T1000 (cell line): ENCODE measurements around the gene ADGRF3.
A peak's percentile ranks its signal among the peaks of the same experiment; 100 is the strongest.
"Not testable (repeated sequence)": the region's sequence is repeated elsewhere in the genome, so short reads cannot be mapped to it uniquely, and the experiment has no call there.

Experiments used
- DNase-seq: peaks from one replicate; lab custom pipeline; 2025; ENCODE audit warnings: mixed read lengths; lab: John Stamatoyannopoulos, UW

The ADGRF3 gene

GRCh38 chr2:26346454-26347053 is at the start of gene ADGRF3:
Gene ADGRF3 (minus strand): TSS chr2:26346789. CDS start chr2:26346234, 555 bp downstream.
- peak; percentile 24 for DNase-seq

- DNase-seq = no peak
These were observed 48.8 kb upstream of the ADGRF3 start for GRCh38 chr2:26395394-26395793.

- no peak for DNase-seq
These were observed 48.1 kb upstream of the ADGRF3 start for GRCh38 chr2:26394694-26395093.

- DNase-seq = no peak
These were observed 40.6 kb upstream of the ADGRF3 start for GRCh38 chr2:26387189-26387588.

- no peak for DNase-seq
These were observed 38.0 kb upstream of the ADGRF3 start for GRCh38 chr2:26384597-26384996.

- DNase-seq = no peak
These were observed 37.6 kb upstream of the ADGRF3 start for GRCh38 chr2:26384183-26384582.

- DNase-seq = no peak
These were observed 36.0 kb upstream of the ADGRF3 start for GRCh38 chr2:26382564-26382963.

GRCh38 chr2:26380281-26380680 is 33.7 kb upstream of the ADGRF3 start:
- DNase-seq = no peak

GRCh38 chr2:26376799-26377198 is 30.2 kb upstream of the ADGRF3 start:
- no peak for DNase-seq

GRCh38 chr2:26370909-26371308 is 24.3 kb upstream of the ADGRF3 start:
- DNase-seq = not testable (repeated sequence)

- not testable (repeated sequence) for DNase-seq
These were observed 23.1 kb upstream of the ADGRF3 start for GRCh38 chr2:26369664-26370063.

- DNase-seq = no peak
These were observed 20.4 kb upstream of the ADGRF3 start for GRCh38 chr2:26366957-26367356.

GRCh38 chr2:26364669-26365068 is 18.1 kb upstream of the ADGRF3 start:
- no peak for DNase-seq

- DNase-seq = no peak
These were observed 17.4 kb upstream of the ADGRF3 start for GRCh38 chr2:26363958-26364357.

GRCh38 chr2:26363323-26363722 is 16.7 kb upstream of the ADGRF3 start:
- no peak for DNase-seq

GRCh38 chr2:26359886-26360473 is 13.4 kb upstream of the ADGRF3 start:
- DNase-seq = no peak

- no peak for DNase-seq
These were observed 10.2 kb upstream of the ADGRF3 start for GRCh38 chr2:26356771-26357170.

- DNase-seq = no peak
These were observed 9.5 kb upstream of the ADGRF3 start for GRCh38 chr2:26356111-26356510.

GRCh38 chr2:26355038-26355995 is 8.7 kb upstream of the ADGRF3 start:
- no peak for DNase-seq

- not testable (repeated sequence) for DNase-seq
These were observed 7.9 kb upstream of the ADGRF3 start for GRCh38 chr2:26354469-26354868.

GRCh38 chr2:26352892-26353291 is 6.3 kb upstream of the ADGRF3 start:
- DNase-seq = no peak

GRCh38 chr2:26351375-26352090 is 4.9 kb upstream of the ADGRF3 start:
- DNase-seq = no peak
